Hippocampal formation (tissue), 2 donors: ENCODE results near the gene KDM4C.
"Not testable (repeated sequence)": the region's sequence is repeated elsewhere in the genome, so short reads cannot be mapped to it uniquely, and the experiment has no call there.

Experiments
- DNase-seq, 2 donors: peaks; one replicate each; lab custom pipeline; 2025; lab: John Stamatoyannopoulos, UW

Gene KDM4C

GRCh38 chr9:7171396-7172153 lies 413.8 kb downstream of the KDM4C start:
- DNase-seq, result no peak

- no peak for DNase-seq
Measured at GRCh38 chr9:7172154-7173115, 414.7 kb downstream of the KDM4C start.

- no peak for DNase-seq
Measured at GRCh38 chr9:7173139-7173538, 415.4 kb downstream of the KDM4C start.

GRCh38 chr9:7174301-7174700 lies 416.5 kb downstream of the KDM4C start:
- DNase-seq, result no peak

GRCh38 chr9:7174884-7175283 lies 417.1 kb downstream of the KDM4C start:
- DNase-seq, result no peak

GRCh38 chr9:7176561-7176960 lies 418.8 kb downstream of the KDM4C start:
- DNase-seq, result no peak

GRCh38 chr9:7177383-7177782 lies 419.6 kb downstream of the KDM4C start:
- no peak for DNase-seq

- DNase-seq, result no peak
Measured at GRCh38 chr9:7178729-7179128, 421.0 kb downstream of the KDM4C start.

- DNase-seq, result no peak
Measured at GRCh38 chr9:7180247-7180646, 422.5 kb downstream of the KDM4C start.

GRCh38 chr9:7183139-7183538 lies 425.4 kb downstream of the KDM4C start:
- not testable (repeated sequence) for DNase-seq

- no peak for DNase-seq
Measured at GRCh38 chr9:7185612-7186011, 427.8 kb downstream of the KDM4C start.

- no peak for DNase-seq
Measured at GRCh38 chr9:7186175-7186574, 428.4 kb downstream of the KDM4C start.

- no peak for DNase-seq
Measured at GRCh38 chr9:7192266-7192665, 434.5 kb downstream of the KDM4C start.

- no peak for DNase-seq
Measured at GRCh38 chr9:7195526-7195925, 437.8 kb downstream of the KDM4C start.

GRCh38 chr9:7196467-7196866 lies 438.7 kb downstream of the KDM4C start:
- no peak for DNase-seq

GRCh38 chr9:7201196-7201595 lies 443.4 kb downstream of the KDM4C start:
- DNase-seq, result no peak

GRCh38 chr9:7205806-7206205 lies 448.0 kb downstream of the KDM4C start:
- DNase-seq, result no peak

GRCh38 chr9:7206221-7206758 lies 448.5 kb downstream of the KDM4C start:
- DNase-seq, result no peak

GRCh38 chr9:7209016-7209715 lies 451.4 kb downstream of the KDM4C start:
- no peak for DNase-seq

GRCh38 chr9:7209990-7210389 lies 452.2 kb downstream of the KDM4C start:
- DNase-seq, result no peak

GRCh38 chr9:7210854-7211637 lies 453.3 kb downstream of the KDM4C start:
- DNase-seq, result no peak
